HG03565 (cell line): Measurements from ENCODE around the gene NUB1.

Experiments used
- ATAC-seq: cut with Tn5 transposase; IDR thresholded peaks from one replicate; pipeline ENCODE4 v1.9.1; 2021; ENCODE audit warnings: mild to moderate bottlenecking, moderate library complexity; ENCODE audit not compliant: unreplicated experiment

Gene NUB1

DNA sequence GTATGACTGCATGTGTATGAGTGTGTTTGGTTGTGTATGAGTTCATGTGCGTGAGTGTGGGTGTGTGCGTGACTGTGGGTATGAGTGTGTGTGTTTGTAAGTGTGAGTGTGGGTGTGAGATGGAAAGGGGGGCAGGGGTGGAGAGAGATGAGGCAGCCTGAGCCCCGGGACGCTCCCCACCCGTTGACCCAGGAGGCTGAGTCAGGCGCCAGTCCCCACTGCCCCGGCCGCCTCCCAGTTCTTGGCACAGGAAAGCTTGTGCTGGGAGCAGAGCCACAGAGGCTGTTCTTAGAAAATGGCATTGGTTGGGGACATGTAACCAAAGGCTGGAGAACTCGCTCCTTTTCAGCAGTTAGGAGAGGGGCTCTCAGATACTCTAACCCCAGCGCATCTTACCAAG is 27.8 kb upstream of the NUB1 start:
- no peak for ATAC-seq

- no peak for ATAC-seq
These were observed 27.2 kb upstream of the NUB1 start for GRCh38 chr7:151314401-151314800.

DNA sequence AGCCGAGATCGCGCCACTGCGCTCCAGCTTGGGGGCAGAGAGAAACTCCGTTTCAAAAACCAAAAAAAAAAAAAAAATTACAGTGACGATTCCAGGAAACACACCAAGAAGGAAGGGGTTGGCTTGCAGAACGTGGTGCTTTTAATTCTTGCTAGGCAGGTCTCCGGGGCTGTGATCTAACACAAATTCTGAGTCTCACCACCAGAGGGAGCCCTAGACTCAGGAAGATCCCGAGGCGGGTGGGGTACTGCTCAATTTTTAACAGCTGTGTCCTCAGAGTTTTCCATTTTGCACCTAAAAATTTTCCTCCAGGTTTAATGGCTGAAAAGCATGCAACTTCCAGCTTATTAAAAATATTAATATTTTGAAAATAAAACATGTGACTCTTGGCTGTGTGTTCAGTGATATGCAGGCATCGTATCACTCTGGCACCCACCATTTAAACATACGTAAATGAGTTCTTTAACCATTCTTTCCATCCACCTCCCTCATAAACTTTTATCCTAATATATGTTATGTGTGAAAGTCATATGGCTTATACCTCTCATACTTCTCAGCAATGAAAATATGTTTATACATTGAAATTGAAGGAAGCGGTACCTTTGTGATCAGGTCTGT is 26.5 kb upstream of the NUB1 start:
- ATAC-seq, result no peak

DNA sequence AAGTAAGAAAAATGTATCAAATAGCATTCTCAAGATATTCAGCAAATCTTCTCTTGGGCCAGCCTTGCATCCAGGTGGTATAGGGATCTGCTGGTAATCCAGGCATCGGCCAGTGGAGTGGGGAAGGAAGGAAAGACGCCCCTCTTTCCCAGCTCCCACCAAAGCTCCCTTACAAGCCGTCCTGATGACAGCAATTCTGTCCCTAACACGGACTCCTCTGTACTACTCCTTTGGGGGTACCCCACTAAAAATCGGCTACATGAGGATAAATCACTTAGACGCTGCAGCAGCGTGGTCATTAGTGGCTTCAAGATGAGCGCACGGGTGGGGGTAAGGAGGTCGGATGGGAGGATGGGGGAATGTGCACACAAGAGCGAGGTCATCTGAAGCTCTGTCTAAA is 24.7 kb upstream of the NUB1 start:
- ATAC-seq, result no peak

DNA sequence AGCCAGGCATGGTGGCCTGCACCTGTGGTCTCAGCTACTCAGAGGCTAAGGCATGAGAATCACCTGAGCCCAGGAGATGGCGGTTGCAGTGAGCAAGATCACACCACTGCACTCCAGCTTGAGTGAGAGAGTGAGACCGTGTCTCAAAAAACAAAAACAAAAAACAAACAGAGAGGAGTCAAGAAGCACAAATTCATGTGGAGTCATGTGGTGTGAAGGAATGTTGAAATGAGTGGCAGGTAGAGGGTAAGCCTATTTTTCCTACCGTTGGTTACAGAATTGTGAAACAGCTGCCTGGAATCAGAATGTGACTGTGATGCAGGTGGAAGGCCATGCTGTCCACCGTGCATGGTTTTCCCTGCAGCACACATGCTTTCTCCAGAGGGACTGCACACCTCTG is 23.7 kb upstream of the NUB1 start:
- ATAC-seq, result no peak

DNA sequence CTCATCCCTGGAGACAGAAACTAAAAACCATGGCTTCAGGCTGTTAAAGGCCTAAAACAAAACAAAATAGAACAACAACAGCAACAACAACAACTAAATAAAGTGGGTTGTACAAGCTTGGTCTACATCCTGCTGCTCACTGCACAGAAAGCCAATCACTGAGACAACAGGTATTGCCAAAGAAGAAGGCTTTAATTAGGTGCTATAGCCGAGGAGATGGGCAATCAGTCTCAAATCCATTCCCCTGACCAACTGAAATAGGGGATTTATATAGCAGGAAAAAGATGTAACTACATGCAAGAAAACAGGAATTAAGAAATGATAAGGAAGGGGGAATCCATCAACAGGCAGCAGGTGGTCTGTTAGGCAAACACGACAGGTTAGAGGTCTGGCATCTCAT is 22.4 kb upstream of the NUB1 start:
- ATAC-seq, result no peak

GRCh38 chr7:151320263-151320845 is 21.3 kb upstream of the NUB1 start:
- no peak for ATAC-seq

DNA sequence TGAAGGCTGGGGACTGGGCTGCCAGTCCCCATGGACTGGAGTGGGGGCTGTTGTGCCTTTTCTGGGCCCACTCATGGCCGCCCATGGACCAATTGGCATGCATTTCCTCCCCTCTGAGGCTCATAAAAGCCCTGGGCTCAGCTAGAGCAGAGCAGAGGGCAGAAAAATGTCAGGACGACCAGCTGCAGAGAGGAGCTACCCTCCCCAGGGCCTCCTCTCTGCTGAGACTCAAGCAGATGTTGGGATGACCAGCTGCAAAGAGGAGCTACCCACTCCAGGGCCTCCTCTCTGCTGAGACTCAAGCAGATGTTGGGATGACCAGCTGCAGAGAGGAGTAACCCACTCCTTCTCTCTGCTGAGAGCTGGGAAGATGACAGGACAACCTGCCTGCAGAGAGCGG is 20.3 kb upstream of the NUB1 start:
- ATAC-seq, result no peak

- no peak for ATAC-seq
These were observed 18.7 kb upstream of the NUB1 start for GRCh38 chr7:151322906-151323305.

GRCh38 chr7:151327022-151327421 is 14.6 kb upstream of the NUB1 start:
- no peak for ATAC-seq

DNA sequence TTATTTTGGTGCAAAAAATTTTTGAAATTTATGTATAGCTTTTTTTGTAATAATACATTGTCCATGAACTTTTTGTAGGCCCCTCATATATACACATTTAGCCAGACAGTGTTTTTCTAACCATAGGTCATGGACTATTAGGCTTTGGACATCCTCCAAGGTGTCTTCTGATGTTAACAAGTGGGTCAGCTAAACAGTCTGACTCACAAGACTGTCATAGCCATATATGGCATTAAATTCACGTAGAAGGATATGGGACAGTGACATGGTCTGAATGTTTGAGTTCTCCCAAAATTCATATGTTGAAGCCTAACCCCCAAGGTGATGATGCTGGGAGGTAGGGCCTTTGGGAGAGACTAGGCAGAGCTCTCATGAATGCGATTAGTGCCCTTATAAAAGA is 14.0 kb upstream of the NUB1 start:
- ATAC-seq, result no peak

- ATAC-seq, result no peak
These were observed 11.4 kb upstream of the NUB1 start for GRCh38 chr7:151330181-151330580.

DNA sequence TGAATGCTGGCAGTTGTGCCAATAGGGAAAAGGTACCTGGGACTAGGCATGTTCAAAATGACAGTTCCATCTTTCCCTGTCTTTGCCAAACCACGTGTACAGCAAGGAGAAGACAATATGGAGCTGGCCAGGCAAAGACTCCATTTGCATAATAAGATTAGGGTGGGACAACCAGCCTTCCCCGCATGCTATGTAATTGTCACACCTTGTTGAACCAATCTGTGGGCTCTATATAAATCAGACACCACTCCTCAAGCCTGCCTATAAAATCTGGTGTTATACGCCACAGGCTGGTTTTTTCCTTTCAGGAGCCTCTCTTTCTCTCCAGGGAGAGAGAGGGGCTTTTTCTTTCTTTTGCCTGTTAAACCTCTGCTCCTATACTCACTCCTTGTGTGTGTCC is 11.0 kb upstream of the NUB1 start:
- no peak for ATAC-seq

GRCh38 chr7:151334628-151335027 is 7.0 kb upstream of the NUB1 start:
- no peak for ATAC-seq

DNA sequence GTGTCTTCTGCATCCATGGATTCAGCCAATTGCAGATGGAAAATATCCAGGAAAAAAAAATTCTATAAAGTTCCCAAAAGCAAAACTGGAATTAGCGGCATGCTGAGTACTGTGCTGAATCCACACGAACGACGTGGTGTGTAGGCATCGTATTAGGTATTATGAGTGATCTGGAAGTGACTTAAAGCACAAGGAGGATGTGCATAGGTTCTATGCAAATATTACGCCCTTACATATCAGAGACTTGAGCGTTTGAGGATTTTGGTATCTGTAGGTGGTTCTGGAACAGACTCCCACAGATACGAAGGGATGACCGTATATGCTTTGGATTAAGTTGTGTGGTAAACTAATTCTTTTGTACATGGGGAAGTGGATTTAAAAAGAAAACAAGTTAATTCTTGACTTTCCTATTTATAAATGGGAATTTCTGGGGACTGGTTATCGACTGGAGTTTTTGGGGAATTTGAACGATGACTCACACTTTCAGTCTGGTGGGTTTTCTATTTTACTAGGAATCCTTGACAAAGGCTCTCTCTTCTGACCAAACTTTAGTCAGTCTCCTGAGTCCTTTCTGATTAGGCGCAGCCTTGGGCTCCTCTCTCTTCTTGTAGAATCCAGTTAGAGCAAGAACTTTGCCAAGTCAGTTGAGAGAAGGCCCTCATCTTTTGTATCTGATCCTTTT is 5.4 kb upstream of the NUB1 start:
- ATAC-seq, result no peak

GRCh38 chr7:151337346-151337745 is 4.3 kb upstream of the NUB1 start:
- ATAC-seq, result no peak

DNA sequence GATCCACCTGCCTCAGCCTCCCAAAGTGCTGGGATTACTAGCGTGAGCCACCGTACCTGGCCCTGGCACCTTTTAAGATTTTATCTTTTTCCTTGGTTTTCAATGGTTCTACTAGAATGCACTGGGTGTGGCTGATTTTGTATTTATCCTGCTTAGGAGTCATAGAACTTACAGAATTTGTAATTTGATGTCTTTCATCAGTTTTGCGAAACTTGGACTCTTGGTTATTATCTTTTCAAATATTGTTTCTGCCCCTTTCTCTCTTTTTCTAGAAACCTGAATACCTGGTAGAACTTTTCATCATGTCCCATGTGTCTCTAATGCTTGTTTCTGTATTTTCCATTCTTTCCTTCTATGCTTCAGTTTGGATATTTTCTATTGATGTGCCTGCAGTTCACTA is 2.8 kb upstream of the NUB1 start:
- no peak for ATAC-seq

- peak; percentile 32 for ATAC-seq
These were observed 1.8 kb upstream of the NUB1 start for GRCh38 chr7:151339651-151340382.

DNA sequence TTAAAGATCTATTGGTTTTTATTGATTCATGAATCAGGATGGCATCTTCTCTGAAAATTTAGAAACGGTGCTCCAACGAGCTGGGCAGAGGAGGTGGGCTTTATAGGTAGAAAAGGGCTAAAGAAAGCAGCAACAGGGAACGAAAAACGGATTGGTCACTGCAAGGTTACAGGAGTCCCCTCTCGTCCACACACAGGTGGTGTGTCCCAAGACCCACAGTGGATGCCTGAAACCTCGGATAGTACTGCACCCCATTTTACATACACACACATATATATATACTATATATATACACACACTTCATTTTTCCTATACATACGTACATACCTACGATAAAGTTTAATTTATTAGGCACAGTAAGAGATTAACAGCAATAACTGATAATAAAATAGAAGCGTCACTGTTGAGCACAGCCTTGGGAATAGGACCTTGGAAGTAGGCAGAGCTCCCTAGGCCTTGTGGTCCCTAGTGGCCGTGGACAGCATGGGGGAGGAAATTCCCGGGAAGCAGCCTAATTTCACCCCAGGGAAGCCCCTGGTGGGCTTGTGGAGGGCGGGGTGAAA is 737 bp upstream of the NUB1 start:
- ATAC-seq, result no peak

DNA sequence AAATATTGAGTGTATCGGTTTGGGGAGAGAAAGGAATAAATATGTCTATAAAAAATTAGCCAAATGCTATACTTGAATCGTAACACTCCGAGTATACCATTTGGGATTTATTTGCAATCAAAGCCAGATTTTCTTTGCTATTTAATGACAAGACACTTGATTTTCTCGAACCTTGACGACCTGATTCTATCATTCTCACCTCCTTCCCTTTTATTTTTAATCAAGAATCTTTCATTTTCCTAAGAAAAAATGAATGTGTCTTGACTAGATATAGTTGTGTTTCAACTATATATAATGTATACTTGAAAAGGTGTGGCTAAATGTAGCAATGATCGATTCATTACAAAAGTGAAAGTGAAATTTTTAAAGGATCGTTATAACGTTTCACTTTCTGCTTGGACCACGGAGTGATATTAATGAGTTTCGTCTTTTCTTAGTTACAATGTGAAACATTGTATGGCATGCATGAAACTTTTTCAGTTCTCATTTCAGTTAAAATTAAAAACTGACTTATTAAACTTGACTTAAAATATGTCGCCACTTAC is 562 bp downstream of the NUB1 start:
- ATAC-seq, result peak; percentile 39

GRCh38 chr7:151342811-151343210 is 1.2 kb downstream of the NUB1 start:
- no peak for ATAC-seq
